Raji (cell line): ENCODE measurements around the gene HMCN2.

Experiments
- POLR2A ChIP-seq: IDR thresholded peaks from 2 replicates; pipeline ENCODE4 v1.6.1; 2011; ENCODE audit warnings: low read depth, low read length, control low read depth; ENCODE audit not compliant: insufficient read depth

Gene HMCN2

GRCh38 chr9:130265431-130266235, at the start of gene HMCN2:
HMCN2 (plus strand) TSS chr9:130265760; CDS start chr9:130265879, 119 bp downstream.
- TF ChIP-seq POLR2A, result no peak

GRCh38 chr9:130217838-130218237, 47.7 kb upstream of the HMCN2 start:
- no peak for TF ChIP-seq POLR2A

- TF ChIP-seq POLR2A, result no peak
These were observed 45.9 kb upstream of the HMCN2 start for GRCh38 chr9:130219661-130220096.

- TF ChIP-seq POLR2A, result no peak
These were observed 45.2 kb upstream of the HMCN2 start for GRCh38 chr9:130220352-130220751.

- TF ChIP-seq POLR2A, result no peak
These were observed 42.7 kb upstream of the HMCN2 start for GRCh38 chr9:130222833-130223232.

- no peak for TF ChIP-seq POLR2A
These were observed 40.5 kb upstream of the HMCN2 start for GRCh38 chr9:130225071-130225470.

- TF ChIP-seq POLR2A, result no peak
These were observed 40.0 kb upstream of the HMCN2 start for GRCh38 chr9:130225586-130225985.

GRCh38 chr9:130226112-130226511, 39.4 kb upstream of the HMCN2 start:
- TF ChIP-seq POLR2A, result no peak

GRCh38 chr9:130227833-130228232, 37.7 kb upstream of the HMCN2 start:
- no peak for TF ChIP-seq POLR2A

- TF ChIP-seq POLR2A, result no peak
These were observed 35.8 kb upstream of the HMCN2 start for GRCh38 chr9:130229759-130230158.

GRCh38 chr9:130230631-130231030, 34.9 kb upstream of the HMCN2 start:
- no peak for TF ChIP-seq POLR2A

- TF ChIP-seq POLR2A, result no peak
These were observed 32.5 kb upstream of the HMCN2 start for GRCh38 chr9:130232899-130233586.

GRCh38 chr9:130233587-130233945, 32.0 kb upstream of the HMCN2 start:
- TF ChIP-seq POLR2A, result no peak

- TF ChIP-seq POLR2A, result no peak
These were observed 31.0 kb upstream of the HMCN2 start for GRCh38 chr9:130234340-130235260.
